Choroid plexus epithelial cell (primary cell): Measurements from ENCODE around the gene OOSP1.
"Not testable (repeated sequence)": the region's sequence is repeated elsewhere in the genome, so short reads cannot be mapped to it uniquely, and the experiment has no call there.

ENCODE experiments used
- DNase-seq: peaks from one replicate; pipeline ENCODE4 v3.0.0-alpha.2; 2010; ENCODE audit warnings: low read depth
- H3K4me3 ChIP-seq: 2 replicates; pipeline ENCODE4 v1.5.1; 2011; ENCODE audit warnings: low read depth, mild to moderate bottlenecking, control low read depth, low read length, moderate library complexity
- CTCF ChIP-seq: conservative IDR thresholded peaks from 2 replicates; pipeline ENCODE4 v1.5.1; 2011; ENCODE audit warnings: low read depth, mild to moderate bottlenecking, control low read depth, inconsistent platforms, low read length, moderate library complexity

OOSP1 gene

GRCh38 chr11:59967677-59968394, 29.6 kb downstream of the OOSP1 start:
- no peak overlapping the region for H3K4me3 ChIP-seq
- DNase-seq: no peak
- TF ChIP-seq CTCF: no peak

GRCh38 chr11:59968395-59968783, 30.2 kb downstream of the OOSP1 start:
- no peak overlapping the region for H3K4me3 ChIP-seq
- no peak for TF ChIP-seq CTCF
- DNase-seq: no peak

DNA sequence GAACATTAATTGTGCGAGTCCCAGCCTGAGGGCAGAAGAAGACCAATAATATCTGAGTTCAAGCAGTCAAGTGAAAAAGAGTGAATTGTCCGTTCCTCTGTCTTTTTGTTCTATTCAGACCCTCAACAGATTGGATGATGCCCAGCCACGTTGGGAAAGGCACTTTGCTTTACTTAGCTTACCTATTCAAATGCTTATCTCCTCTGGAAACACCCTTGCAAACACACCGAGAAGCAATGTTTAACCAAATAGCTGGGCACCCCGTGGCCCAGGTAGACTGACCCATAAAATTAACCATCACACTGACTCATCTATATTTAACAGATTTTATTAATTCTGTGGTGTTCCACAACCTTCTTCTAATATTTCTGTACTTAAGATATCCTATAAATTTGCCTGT, 34.9 kb downstream of the OOSP1 start:
- DNase-seq: no peak
- TF ChIP-seq CTCF: no peak
- H3K4me3 ChIP-seq: no peak overlapping the region

DNA sequence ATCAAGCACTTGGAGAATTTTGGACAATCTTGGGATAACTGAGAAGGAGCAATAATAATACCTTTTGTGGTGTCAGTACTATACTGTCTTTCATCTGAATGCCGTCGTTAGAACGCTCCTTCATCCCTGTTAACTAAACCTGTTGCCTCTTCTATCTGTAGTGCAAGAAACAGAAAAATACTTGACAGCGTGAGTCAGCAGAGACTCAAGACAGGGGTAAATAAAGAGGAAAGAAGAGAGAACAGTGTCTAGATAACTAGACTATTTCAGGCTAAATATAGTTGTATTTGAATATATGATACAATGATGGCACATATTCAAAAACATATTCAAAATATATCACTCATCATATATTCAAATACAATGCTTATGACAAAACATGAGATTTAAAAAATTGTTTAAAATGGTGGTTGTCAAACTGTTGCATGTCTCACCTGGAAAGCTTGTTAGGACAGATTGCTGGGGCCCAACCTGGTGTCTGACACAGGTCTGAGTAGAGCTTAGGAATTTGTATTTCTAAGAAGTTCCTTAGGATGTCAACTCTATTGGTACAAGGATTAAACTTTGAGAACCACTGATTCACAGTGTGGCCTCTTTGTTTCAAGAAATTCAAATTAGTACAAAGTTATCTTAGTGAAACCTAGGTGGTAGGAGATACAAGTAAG, 43.0 kb downstream of the OOSP1 start:
- no peak overlapping the region for H3K4me3 ChIP-seq
- no peak for DNase-seq
- TF ChIP-seq CTCF: no peak

GRCh38 chr11:59982037-59982436, 43.8 kb downstream of the OOSP1 start:
- not testable (repeated sequence) for DNase-seq, H3K4me3 ChIP-seq

- H3K4me3 ChIP-seq: no peak overlapping the region
- no peak for TF ChIP-seq CTCF
- no peak for DNase-seq
Measured at GRCh38 chr11:59983212-59983611, 45.0 kb downstream of the OOSP1 start.

DNA sequence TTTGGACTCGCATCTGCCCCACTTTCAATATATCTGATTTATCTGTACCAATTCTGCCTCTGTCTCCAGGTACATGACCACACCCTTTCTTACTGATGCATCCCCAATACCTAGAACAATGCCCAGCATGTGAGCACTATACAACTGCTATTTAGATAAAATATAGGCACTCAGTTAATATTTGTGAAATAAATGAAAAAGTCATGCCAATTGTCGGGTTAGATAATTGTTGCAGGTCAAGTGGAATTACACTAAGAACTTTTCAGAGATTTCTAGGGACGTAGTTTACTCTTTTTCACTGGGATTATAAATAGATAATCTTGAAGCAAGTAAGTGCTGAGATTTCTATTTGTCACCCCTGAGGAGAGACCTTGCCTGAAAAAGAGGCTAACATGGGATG, 46.1 kb downstream of the OOSP1 start:
- no peak for TF ChIP-seq CTCF
- DNase-seq: no peak
- no peak overlapping the region for H3K4me3 ChIP-seq
